Astrocyte of the hippocampus (primary cell): ENCODE measurements around the gene LIMS2.

Experiments used
- DNase-seq: peaks from one replicate; pipeline ENCODE4 v3.0.0; 2011; ENCODE audit warnings: low read depth, low spot score

LIMS2 gene

DNA sequence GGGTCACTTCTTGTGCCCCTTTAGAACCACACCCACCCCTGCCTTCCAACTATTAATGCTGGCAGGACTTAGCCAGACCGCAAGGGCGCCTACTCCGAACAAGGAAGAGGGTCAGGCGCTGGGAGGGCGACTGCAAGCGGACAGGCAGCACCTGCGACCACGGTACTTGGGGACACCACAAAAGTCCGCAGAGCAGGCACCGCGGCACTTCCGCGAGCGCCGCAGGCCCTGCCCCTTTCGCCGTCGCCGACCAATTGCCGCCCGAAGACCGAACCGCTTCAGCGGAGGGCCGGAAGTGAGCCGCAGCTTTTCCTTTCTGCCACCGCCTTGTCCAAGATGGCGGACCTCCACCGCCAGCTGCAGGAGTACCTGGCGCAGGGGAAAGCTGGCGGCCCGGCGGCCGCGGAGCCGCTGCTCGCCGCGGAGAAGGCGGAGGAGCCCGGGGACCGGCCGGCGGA is 25.9 kb upstream of the LIMS2 start, which contains the start of gene SFT2D3:
TSS of gene SFT2D3 (plus strand) at position 305 of the 458 bp plus-strand sequence. CDS start at position 337, 32 bp downstream.
- DNase-seq, result peak; percentile 97

DNA sequence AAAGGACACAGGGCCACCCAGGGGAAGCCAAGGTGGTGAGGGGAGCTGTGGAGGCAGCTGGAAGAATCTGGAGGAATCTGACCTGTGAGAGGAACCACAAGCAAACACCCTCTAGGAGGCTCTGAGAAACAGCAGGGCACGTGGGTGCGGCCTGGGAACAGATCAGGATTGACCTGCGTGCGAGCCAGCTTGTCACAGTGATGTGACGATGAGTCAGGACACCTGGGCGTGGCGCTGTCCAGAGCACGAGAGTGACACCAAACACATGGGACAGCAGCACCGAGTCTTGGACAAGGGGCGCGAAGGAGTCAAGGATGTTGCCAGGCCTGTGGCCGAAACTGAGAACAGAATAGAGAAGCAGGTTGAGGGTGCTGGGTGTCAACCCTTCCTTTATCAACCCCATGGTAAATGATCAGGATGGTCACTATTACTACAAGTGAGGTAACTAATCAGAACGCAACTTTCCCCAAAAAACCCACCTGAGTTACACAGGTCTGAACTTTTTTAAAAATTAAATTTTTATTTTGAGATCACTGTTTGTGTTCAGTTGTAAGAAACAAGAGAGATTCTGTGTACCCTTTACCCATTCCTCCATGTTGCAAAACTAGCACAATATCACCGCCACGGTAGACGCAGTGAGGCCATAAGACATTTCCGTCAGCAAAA is 25.3 kb upstream of the LIMS2 start:
- peak; percentile 16 for DNase-seq

DNA sequence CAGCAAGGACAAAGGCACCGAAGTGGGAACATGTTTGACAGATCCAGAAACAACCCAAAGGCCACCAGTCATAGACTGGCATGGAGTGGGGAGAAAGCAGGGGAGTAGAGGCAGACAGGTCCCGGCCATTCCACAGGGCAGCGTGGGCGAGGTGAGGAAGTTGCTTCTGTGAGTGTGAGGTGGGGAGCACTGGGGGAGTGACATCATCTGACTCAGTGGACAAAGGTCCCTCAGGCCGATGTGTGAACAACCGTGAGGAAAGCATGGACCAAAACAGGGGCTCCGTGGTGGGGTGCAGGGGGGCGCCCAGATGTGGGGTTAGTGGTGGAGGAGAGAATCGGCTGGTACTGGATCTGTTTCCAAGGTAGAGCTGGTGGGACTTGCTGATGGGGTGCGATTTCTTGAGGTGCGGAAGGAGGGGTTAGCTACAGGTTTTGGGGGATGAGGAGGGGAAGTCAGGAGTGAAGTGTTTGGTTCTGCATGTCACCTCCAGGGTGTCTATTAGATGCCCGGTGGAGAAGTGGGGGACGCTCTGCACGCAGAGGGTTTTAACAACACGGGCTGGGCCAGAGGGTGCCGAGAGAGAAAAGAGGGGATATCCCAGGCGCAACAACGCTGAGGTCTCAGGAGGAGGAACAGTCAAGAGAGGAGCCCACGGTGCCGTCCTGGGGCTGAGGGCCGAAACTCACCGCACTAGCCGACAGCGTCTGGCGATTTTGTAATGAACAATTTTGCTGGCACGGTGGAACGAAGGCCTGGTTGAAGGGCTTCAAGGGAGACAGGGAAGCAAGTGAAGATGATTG is 23.4 kb upstream of the LIMS2 start:
- no peak for DNase-seq

DNA sequence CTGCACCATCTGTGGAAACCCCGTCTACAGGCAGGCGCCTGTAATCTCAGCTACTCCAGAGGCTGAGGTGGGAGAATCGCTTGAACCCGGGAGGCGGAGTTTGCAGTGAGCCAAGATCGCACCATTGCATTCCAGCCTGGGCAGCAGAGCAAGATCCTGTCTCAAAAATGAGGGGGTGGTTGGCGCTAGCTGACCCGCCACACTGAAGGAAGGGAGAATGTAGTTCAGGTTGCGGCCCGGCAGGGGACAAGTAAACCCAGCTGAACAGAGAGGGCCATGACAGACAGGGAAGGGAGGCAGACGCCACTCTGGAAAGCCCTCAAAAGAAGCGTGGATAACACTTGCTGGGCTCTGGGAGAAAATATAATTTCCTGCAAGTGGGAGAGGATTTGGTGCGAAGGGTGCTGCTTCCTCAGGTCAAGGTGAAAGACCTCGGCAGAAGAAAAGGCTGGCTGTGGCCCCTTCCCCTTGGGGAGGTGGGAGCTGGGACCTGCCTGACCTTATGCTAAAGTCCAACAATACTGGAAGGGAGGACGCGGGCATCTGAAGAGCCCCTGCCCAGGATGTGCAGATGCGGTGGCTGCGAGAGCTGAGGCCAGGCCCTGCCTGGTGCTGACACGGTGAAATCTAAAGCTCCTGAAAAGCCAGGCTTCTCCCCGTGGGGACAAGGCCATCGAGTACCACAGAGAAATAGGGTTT is 22.3 kb upstream of the LIMS2 start:
- DNase-seq, result no peak

DNA sequence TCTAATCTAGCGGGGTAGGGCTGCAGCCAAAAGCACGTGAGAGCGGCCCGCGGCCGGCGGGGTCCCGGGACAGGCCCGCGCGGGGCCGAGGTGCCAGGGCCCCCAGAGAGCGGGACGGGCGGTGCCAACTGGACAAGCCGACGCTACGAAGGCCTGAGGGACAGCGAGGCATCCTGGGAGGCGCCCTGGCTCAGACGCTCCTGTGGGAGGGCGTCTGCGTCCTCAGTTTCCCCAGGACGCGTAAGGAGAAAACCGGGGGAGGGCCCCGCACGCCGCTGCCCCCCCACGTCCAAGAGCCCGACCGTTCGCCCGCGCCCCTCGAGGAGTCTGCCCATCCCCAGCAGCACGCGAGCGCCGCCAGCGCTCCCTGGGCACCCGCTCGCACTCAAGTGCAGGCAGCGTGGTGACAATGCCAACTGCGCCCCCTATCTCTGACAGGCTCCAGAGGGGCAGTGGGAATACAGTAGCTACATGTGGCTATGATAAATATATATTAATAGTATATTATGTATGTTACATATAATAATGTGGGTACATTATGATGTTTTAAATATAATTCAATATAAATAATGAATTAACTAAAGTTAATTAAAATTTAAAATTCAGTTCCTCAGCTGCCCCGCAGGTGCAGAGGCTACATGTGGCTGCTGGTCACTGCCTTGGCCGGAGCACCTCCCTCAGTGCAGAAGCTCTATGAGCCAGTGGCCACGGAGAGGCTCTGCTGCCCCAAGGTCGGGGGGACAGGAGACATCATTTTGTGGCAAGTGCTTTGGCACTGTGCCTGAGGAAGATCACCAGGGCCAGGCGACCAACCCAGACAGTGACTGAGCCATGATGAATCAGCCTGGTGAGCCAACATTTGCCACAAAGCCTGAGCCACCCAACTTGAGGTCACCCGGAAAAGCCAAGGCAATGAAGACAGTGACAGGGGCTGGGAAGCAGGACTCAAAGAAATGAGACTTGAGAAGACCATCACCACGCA is 20.5 kb upstream of the LIMS2 start:
- peak; percentile 30 for DNase-seq

DNA sequence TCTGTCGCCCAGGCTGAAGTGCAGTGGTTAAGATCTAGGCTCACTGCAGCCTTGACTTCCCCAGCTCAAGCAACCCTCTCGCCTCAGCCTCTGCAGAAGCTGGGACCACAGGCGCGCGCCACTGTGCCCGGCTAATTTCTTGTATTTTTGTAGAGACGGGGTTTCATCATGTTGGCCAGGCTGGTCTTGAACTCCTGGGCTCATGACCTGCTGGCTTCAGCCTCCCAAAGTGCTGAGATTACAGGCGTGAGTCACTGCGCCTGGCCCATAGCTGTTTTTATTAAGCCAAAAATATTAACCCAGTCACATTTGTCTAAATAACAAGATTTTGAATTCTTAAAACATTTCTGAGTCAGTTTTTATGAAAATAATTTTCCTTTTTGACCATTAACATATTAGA is 19.7 kb upstream of the LIMS2 start:
- no peak for DNase-seq

DNA sequence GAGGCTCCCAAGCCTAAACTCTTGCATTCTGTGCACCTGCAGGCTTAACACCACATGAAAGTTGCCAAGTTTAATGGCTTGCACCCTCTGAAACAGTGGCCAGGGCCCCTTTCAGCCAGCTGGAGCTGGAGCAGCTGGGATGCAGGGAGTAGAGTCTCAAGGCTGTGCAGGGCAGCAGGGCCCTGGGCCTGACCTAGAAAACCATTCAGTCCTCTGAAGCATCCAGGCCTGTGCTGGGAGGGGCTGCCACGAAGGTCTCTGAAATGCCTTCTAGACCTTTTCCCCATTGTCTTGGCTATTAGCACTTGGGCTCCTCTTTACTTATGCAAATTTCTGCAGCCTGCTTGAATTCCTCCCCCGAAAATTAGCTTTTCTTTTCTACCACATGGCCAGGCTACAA is 15.4 kb upstream of the LIMS2 start:
- DNase-seq, result no peak

DNA sequence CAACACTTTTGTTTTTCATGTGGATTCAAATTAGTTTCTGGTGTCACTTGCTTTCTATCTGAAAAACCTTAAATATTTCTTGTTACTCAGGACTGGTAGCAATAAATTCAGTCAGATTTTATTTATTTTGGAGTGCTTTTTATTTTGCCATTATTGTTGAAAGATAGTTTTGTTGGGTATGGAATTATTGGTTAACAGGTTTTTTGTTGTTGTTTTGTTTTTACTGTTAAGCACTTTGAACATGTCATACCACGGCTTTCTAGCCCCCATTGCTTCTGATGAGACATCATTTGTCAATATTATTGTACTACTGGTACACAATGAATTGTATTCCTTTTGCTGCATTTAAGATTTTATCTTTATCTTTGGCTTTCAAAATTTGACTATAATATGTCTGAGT is 13.1 kb upstream of the LIMS2 start:
- no peak for DNase-seq

DNA sequence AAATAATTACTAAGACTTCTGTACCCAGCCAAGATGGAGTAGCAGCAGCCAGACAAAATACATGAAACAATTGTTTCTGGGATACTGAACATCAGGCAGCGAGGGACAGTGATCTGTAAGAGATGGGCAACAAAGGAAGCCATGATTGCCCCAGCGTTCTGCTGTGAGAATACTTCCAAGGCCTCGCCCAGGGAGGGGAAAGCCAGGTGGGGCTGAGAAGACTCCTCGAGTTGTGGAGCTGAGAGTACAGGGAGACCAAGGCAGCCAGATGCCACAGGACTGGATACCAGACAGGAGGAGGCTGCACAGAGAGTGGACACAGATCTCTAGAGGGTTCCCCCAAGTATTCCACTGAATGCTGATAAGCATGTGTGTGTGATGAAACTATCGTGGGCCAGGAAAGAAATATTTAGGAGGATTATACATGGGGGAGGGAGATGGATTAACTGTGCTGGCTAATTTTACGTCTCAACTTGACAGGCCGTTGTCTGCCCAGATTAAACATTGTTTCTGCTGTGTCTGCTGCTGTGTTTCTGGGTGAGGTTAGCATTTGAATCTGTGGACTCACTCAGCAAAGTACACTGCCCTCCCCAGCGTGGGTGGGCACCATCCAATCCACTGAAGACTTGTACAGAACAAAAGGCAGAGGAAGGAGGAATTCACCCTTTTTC is 10.2 kb upstream of the LIMS2 start:
- no peak for DNase-seq

DNA sequence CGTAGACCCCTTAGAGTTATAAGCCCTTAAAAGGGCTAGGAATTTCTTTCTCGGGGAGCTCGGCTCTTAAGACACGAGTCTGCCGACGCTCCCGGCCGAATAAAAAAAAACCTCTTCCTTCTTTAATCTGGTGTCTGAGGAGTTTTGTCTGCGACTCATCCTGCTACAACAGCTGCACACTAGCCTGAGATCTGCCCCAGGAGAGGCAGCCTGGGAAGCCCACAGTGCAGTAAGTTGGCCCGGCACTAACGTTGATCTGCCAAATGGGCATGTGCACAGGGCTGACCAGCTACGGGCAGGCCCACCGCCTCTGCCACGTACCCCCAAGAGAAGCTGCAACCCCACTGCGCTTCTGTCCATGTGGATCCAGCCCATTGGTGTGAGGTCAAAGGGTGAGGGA is 8.4 kb upstream of the LIMS2 start:
- no peak for DNase-seq

DNA sequence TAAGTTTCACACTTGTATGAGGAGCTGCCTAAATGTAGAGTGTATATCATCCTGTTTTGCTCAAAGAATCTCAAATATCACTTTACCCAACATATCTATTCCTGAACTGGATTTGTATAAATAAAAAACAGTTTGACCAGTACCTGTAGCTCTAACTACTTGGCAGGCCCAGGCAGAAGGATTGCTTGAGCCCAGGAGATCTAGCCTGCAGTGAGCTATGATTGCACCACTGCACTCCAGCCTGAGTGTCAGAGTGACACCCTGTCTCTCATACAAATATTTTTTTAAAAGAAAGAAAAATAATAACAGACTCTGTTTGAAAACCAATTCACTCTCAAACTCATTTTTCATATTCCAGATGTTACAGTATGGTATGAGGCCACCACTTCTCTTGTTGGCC is 7.7 kb upstream of the LIMS2 start:
- no peak for DNase-seq

DNA sequence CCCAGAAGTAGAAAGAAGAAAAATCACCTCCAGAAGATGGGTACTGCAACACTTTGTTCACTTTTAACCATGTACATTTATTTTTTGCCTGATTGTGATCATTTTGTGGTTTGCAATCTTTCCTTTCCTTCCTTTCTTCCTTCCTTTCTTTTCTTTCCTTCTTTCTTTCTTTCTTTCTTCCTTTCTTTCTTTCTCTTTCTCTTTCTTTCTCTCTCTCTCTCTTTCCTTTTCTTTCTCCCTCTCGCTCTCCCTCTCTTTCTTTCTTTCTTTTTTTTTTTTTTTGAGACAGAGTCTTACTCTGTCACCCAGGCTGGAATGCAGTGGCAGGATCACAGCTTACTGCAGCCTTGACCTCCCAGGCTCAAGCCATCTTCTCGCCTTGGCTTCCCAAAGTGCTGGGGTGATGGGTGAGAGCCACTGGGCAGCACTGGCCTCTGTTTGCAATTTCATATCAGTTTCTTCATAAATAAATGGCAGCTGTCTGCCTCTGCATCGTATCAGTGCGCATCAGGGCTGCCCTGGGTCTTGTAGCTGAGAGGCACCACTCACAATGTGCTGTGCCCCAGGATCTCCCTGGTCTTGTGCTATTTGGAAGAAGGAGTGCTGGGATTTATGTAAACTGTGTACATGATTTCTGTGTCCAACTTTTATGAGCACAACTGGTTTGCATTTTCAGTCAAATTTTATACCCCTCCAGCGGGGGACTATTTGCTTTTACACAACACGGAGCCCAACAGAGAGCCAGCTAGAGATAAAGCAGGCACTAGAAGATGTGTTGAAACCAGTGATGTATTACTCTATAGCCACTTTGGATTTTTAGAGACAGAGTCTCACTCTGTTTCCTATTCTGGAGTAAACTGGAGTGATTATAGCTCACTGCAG is 6.9 kb upstream of the LIMS2 start:
- DNase-seq, result no peak

DNA sequence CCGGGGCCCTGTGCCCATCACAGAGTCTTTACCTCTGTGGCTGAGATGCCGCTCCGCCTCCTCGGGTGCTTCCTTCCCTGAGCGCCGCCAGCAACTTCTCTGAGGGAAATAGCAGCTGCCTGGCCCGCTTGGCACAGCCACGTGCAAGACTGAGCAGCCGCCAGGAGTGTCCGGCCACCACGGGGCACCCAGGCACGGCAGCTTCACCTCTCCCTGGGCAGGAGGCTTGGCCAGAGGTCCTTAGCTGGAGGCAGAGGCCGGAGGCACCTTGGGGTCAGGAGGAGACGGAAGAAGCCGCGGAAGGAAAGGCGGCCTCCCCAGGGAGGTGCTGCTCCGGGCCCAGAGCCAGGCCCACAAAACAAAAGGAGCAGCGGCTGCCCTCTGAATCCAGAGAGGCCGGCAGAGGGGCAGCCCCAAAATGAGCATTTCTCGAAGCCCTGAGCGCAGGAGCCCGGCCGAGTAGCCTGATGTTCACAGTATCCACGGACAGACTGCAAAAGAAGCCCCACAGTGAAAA is 6.0 kb upstream of the LIMS2 start:
- peak; percentile 50 for DNase-seq

DNA sequence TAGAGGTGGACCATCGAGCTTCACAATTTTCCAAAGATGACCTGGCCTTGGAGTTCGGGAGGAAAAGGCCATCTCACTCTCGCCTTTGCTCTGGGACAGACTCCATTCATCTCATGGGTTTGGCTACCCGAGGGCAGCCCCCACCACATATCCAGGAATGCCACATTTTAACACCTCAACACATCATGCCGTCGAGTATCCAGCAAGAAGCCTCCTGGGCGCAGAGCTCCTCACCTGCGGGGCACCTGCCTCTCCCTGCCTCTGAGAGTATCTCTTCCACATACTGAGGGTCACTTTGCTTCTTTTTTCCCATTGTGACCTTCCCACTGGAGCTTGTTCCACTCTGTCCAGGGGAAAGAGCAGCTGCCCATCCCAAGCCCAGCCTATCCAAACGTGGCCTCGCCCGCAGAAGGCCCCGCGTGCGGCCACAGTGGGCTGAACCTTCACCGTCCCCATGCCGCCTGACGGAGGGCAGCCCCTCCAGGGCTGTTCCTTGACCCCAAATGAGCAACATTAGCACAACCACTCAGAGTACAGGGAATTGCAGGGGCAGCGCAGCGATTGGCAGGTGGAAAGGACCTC is 5.5 kb upstream of the LIMS2 start:
- no peak for DNase-seq

DNA sequence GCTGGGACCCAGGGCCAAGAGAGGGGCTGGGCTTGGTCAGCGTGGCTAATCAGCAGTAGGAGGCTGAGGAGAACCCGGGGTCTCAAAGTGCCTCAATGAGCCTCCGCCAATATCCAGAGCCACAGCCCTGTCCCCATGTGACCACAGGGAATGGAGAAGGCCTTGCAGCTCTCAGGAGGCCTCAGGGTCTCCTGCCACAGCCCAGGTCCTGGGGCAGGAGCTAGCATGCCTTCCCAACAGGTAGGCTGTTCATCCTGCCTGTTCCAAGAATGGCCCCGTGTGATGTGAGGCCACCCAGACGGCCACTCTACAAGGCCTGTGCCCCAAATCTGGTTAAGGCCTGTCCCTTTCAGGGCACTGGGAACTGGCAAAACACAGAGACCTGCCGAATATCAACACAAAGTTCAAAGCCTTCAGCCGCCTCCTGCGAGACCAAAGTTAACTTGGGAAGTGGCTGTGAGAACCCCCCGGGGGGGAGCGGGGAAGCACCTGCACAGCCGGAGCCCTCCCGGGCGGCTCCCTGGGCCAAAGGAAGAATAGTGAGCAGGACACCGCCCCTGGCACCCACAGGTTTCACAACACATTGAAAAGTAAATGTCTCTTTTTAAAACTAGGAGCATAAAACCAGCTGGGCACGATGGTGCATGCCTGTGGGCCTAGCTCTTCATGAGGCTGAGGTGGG is 4.5 kb upstream of the LIMS2 start:
- DNase-seq, result no peak

DNA sequence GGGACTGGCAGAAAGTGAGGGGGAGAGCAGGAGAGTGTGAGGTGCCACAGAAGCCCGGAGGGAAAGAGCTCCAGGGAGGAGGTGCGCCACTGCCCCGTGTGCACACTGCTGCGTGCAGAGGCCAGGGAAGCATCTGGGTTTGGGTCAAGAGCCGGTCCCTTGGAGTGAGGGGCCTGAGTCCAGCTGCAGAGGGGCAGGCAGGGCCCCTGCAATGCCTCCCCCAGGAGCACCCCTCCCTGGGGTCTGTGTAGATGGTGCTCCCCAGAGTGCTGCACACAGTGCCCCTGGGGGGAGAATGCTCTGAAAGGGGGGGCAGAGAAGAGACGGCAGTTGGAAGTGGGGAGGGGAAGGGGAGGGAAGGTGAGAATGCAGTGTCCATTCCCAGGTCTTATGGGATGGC is 3.7 kb upstream of the LIMS2 start:
- DNase-seq, result no peak

DNA sequence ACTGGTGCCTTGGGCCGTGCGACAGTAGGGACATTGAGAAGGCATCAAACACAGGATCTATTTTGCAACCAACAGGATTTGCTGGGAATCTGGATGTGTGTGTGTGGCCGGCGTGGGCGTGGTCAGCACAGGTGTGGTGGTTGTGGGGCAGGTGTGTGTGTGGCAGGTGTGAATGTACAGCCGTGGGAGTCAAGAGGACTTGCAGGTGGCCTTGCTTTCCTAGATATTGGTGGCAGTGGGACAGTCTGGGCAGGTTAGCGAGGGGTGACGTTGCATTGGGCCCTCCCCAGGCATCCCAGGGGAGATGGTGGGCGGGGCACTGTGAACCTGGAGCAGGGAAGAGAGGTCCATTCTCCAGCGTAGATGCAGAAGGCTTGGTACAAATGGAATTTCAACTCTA is 3.2 kb upstream of the LIMS2 start:
- no peak for DNase-seq

DNA sequence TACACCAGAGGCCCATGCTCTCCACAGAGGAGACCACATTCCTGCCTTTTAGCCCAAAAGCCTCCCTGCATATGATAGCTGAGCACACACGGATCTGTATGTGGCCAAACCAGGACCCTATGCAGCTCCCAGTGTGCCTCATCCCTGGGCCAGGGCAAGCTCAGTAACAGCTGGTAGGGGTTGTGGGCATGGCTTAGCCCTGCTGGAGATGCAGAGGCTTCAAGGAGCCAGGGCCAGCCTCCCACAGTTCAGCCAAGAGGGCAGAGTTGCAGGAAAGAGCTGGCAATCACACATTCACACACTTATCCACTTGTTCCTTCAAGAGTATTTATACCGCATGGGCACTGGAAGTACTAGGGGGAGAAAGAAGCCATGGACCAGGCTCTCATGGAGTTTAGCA is 1.6 kb upstream of the LIMS2 start:
- no peak for DNase-seq
